ENCODE results near the gene FASTKD3. TPM values are rescaled to one million over a fixed set of nuclear protein-coding genes. Genes with fewer than 3 reads are reported as not detected.
"Not testable (repeated sequence)": the region's sequence is repeated elsewhere in the genome, so short reads cannot be mapped to it uniquely, and the experiment has no call there.

Gene FASTKD3
- total RNA-seq: 10 to 100 TPM; 12.5 to 13.4 TPM

DNA sequence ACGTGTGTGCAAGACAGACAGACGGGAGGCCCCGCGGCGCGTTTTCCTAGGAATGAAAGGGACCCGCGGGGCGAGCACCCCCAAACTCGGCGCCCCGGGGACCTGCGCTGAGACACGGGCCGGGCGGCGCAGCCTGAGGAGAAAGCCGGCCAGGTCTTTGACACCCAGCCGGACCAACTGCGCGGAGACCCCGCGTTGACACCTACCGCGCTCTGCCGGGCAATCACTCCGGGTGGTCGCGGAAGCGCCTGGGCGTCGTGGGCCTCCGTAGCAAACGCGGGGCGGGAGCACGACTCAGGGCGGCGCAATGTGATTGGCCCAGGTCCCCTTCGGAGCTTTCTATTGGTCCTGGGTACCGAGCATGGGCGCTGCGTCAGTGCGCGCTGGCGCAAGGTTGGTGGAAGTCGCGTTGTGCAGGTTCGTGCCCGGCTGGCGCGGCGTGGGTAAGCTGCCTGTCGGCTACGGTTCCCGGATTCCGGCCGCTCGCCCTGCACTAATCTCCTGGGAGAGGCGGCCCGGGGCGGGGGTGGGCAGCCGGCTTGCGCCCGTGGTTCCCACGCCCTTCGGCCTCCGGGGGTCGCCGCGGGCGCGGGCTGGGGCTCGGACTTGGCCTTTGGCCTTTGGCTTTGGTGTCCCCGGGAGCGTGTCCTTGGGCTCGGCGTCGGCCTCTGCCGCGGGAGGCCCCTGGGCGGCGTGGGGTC lies at the start of gene FASTKD3, which contains the start of gene MTRR:
TSS of gene FASTKD3 (minus strand) at position 259 of the 701 bp plus-strand sequence. CDS start 948 bp downstream, outside the sequence.
TSS of gene MTRR (plus strand) at position 376 of the 701 bp plus-strand sequence. CDS start 1,647 bp downstream, outside the sequence.
- peak; percentile 93 for DNase-seq
- H3K27ac Mint-ChIP-seq: peak within 1 kb of the TSS; percentile 83
- peaks cover 58% of the 10 kb centered on the region for H3K36me3 Mint-ChIP-seq (ENCODE audit: low read depth)
- H3K27me3 Mint-ChIP-seq: no peaks in the 10 kb centered on the region
- H3K9me3 Mint-ChIP-seq: no peaks in the 10 kb centered on the region
- POLR2A ChIA-PET: interaction anchor here (0.8 to 4.4 kb wide), 9 partner anchors 10 to 1412 kb away, joined by 3 to 99 read pairs (median 4); partner anchors contain the start of gene CFAP90
- H3K4me1 Mint-ChIP-seq: peaks cover 76% of the 10 kb centered on the region
- peak within 1 kb of the TSS; percentile 99 for H3K4me3 Mint-ChIP-seq
- CTCF ChIA-PET: interaction anchor here (0.8 to 5.3 kb wide), 7 partner anchors 10 to 28 kb away, joined by 3 to 62 read pairs (median 4); no protein-coding TSS in a partner anchor

DNA sequence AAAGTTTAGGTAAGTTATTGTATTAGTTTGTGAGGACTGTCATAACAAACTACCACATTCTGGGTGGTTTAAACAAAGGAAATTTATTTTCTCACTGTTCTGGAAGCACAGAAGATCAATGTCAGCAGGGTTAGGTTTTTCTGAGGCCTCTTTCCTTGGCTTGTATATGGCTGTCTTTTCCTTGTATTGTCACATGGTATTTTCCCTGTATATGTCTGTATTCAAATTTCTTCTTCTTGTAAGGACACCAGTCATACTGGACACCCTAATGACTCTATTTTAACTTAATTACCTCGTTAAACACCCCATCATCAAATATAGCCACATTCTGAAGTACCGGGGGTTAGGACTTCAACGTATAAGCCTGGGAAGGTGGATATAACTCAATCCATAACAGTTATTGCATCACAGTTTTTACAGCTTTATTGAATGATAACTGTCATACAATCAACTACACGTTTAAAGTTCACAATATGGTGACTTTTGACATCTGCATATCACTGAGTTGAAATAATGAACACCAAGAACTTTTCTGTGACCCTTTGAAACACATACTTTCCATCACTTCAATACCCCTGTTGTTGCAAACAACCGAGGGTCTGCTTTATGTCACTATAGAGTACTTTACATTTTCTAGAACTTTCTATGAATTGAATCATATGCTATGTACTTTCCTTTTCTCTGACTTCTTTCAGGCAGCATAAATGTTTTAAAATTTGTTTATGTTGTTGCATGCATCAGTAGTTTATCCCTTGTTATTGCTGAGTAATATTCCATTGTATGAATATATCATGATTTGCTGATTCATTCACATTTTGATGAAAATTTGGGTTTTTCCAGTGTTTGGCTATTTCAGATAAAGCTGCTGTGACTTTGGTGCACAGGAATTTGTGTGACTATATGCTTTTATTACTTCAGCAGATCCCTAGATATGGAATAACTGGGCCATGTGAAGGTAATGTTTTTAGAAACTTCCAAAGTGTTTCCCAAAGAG lies 48.6 kb upstream of the FASTKD3 start:
- H3K4me3 Mint-ChIP-seq: no peak overlapping the region

DNA sequence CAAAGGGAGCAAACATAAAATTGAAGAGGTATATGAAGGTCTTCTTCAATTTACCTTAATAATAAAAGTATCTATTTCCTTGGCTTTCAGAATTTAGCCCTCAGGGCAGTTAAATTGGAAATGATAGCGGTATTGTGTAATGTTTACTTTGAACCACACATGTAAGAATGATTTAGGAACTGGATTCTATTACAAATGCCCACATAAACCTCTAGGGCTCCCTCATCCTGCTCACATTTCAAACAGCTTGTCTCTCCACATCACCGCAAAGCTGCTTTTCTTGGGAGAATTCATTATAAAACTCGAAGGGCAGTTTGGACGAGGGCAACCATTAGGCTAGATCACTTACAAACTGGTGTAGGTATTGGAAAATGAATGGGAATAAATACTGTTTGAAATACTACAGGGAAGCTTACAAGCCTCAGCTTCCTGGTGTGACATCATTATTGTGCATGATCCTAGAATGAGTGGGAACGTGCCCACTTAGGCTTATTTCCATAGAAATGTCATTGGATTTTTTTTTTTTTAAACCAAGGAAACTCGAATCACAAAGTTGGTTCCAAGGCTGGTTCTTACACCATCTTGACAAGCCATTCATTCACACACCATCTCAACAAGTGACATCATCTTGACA lies 47.5 kb upstream of the FASTKD3 start:
- Mint-ChIP-seq H3K4me1 (no peaks in the 10 kb centered on the region), H3K4me3 (no peak overlapping the region), H3K27me3 (peaks cover 2% of the 10 kb centered on the region), H3K36me3 (ENCODE audit: low read depth) (peaks cover 7% of the 10 kb centered on the region), H3K27ac (no peak overlapping the region), H3K9me3 (peaks cover 5% of the 10 kb centered on the region)
- ChIA-PET POLR2A (no interaction called here), CTCF (no interaction called here)
- DNase-seq: no peak

More for the DNA sequence above, 48.6 kb upstream of the FASTKD3 start:
- H3K27ac Mint-ChIP-seq: no peak overlapping the region
- no peak for DNase-seq
- H3K4me1 Mint-ChIP-seq: no peaks in the 10 kb centered on the region
- H3K27me3 Mint-ChIP-seq: peaks cover 2% of the 10 kb centered on the region
- peaks cover 4% of the 10 kb centered on the region for H3K9me3 Mint-ChIP-seq
- POLR2A ChIA-PET: no interaction called here
- CTCF ChIA-PET: interaction anchor here (1.8 kb wide), 1 partner anchor 11 kb away, joined by 7 read pairs; no protein-coding TSS in a partner anchor
- peaks cover 4% of the 10 kb centered on the region for H3K36me3 Mint-ChIP-seq (ENCODE audit: low read depth)

DNA sequence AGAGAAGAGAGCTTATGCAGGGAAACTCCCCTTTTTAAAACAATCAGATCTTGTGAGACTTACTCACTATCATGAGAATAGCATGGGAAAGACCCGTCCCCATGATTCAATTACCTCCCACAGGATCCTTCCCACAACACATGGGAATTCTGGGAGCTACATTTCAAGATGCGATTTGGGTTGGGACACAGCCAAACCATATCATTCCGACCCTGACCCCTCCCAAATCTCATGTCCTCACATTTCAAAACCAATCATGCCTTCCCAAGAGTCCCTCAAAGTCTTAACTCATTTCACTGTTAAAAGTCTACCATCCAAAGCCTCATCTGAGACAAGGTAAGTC lies 42.6 kb upstream of the FASTKD3 start:
- Mint-ChIP-seq H3K36me3 (ENCODE audit: low read depth) (peaks cover 41% of the 10 kb centered on the region), H3K9me3 (peaks cover 16% of the 10 kb centered on the region)
- H3K4me3 Mint-ChIP-seq, H3K27me3 Mint-ChIP-seq, H3K27ac Mint-ChIP-seq, POLR2A ChIA-PET, DNase-seq, H3K4me1 Mint-ChIP-seq: not testable (repeated sequence)
- CTCF ChIA-PET: interaction anchor here (1.6 kb wide), 1 partner anchor 11 kb away, joined by 3 read pairs; no protein-coding TSS in a partner anchor

DNA sequence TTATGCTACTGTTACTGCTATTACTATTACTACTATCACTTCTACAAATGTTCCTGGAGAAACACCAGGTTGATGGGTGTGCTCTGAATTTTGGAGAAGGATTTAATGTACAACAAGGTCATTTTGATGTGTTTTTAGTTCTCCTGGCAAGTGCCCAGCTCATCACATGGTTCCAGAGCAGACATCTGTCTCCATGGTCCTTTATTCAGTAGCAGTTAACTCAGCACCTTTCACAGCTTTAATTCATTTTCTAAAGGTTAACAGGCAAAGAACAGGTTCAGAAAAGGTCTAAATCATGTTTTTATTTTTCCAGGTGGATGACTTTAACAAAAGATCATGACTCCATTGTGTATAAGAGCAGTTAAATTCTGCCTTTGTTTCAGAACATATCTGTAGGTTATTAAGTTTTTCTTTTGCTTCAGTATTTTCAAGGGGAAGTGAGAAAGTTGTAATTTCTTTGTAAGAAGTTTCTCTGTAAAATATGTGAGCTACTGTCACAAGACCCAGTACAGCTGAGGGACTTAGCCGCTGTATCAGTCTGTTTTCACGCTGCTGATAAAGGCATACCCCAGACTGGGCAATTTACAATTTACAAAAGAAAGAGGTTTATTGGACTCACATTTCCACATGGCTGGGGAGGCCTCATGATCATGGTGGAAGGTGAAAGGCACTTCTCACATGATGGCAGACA lies 42.1 kb upstream of the FASTKD3 start:
- Mint-ChIP-seq H3K4me1 (no peaks in the 10 kb centered on the region), H3K27ac (no peak overlapping the region), H3K36me3 (ENCODE audit: low read depth) (peaks cover 43% of the 10 kb centered on the region), H3K27me3 (no peaks in the 10 kb centered on the region), H3K9me3 (peaks cover 16% of the 10 kb centered on the region), H3K4me3 (no peak overlapping the region)
- DNase-seq: no peak
- POLR2A ChIA-PET: no interaction called here
- CTCF ChIA-PET: interaction anchor here (1.6 kb wide), 1 partner anchor 11 kb away, joined by 3 read pairs; no protein-coding TSS in a partner anchor

GRCh38 chr5:7908317-7908716 lies 39.5 kb upstream of the FASTKD3 start:
- no peaks in the 10 kb centered on the region for H3K27me3 Mint-ChIP-seq
- no peak overlapping the region for H3K27ac Mint-ChIP-seq
- POLR2A ChIA-PET: no interaction called here
- H3K36me3 Mint-ChIP-seq (ENCODE audit: low read depth): peaks cover 66% of the 10 kb centered on the region
- peaks cover 9% of the 10 kb centered on the region for H3K4me1 Mint-ChIP-seq
- peaks cover 16% of the 10 kb centered on the region for H3K9me3 Mint-ChIP-seq
- no peak overlapping the region for H3K4me3 Mint-ChIP-seq
- DNase-seq: no peak
- CTCF ChIA-PET: no interaction called here

DNA sequence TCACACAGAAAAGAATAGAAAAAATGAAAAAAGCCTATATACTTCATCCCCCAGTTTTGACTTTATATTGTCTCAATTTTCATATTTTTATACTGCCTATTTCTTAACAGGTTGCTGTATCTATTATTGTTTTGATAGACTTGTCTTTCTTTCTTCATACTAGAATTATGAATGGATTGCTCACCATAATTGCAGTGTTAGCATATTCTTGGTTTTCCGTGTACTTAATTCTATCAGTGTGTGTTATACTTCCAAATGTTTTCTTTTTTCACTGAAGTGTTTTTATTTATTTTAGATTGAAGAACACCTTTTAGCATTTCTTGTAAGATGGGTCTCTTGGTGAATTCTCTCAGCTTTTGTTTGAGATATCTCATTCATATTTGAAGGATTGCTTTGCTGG lies 38.8 kb upstream of the FASTKD3 start:
- H3K9me3 Mint-ChIP-seq: peaks cover 15% of the 10 kb centered on the region
- no peak overlapping the region for H3K4me3 Mint-ChIP-seq
- H3K4me1 Mint-ChIP-seq: peaks cover 11% of the 10 kb centered on the region
- no peak for DNase-seq
- peaks cover 69% of the 10 kb centered on the region for H3K36me3 Mint-ChIP-seq (ENCODE audit: low read depth)
- CTCF ChIA-PET: no interaction called here
- H3K27me3 Mint-ChIP-seq: no peaks in the 10 kb centered on the region
- H3K27ac Mint-ChIP-seq: no peak overlapping the region
- POLR2A ChIA-PET: no interaction called here

DNA sequence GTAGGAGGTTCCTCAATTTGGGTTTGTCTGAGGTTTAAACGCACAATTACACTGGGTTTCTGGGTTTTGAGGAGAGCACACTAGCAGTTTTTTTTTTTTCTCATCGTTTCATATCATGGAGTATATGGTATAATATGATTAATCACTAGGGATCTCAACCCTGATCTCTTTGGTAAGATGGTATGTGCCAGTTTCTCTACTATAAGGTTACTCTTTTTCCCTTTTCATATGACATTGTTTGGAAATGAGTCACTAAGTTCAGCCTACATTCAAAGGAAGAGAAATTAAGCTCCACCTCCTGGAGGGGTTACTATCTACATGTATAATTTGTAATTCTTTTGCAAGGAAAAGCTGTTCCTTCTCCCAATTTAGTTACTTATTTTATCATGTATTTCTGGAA lies 35.3 kb upstream of the FASTKD3 start:
- Mint-ChIP-seq H3K27ac (no peak overlapping the region), H3K9me3 (peaks cover 8% of the 10 kb centered on the region)
- POLR2A ChIA-PET: no interaction called here

GRCh38 chr5:7902666-7903625 lies 34.1 kb upstream of the FASTKD3 start:
- Mint-ChIP-seq H3K36me3 (ENCODE audit: low read depth) (peaks cover 81% of the 10 kb centered on the region), H3K27ac (no peak overlapping the region), H3K4me1 (peaks cover 11% of the 10 kb centered on the region), H3K4me3 (no peak overlapping the region), H3K27me3 (no peaks in the 10 kb centered on the region), H3K9me3 (peaks cover 2% of the 10 kb centered on the region)
- CTCF ChIA-PET: no interaction called here
- POLR2A ChIA-PET: no interaction called here
- DNase-seq: no peak

More for the DNA sequence above, 35.3 kb upstream of the FASTKD3 start:
- DNase-seq: no peak
- Mint-ChIP-seq H3K4me1 (peaks cover 11% of the 10 kb centered on the region), H3K4me3 (no peak overlapping the region), H3K27me3 (no peaks in the 10 kb centered on the region), H3K36me3 (ENCODE audit: low read depth) (peaks cover 81% of the 10 kb centered on the region)
- CTCF ChIA-PET: no interaction called here

DNA sequence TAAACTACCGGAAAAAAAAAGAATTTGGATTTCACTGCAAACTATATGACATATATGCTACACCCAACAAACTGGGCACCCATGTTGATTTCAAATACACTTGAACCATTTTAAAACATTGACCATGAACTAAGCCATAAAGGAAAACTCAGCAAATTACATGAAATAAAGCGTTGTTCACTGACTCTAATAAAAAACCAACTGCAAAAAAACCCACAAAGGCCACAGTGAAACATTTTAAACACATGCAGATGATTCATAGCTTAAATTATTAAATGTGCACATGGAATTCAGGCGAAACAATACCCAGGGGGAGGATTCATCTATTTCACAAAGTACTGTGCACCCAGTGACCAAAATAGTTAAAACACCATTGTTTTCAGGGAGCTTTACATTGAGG lies 33.4 kb upstream of the FASTKD3 start:
- no peaks in the 10 kb centered on the region for H3K27me3 Mint-ChIP-seq
- DNase-seq: no peak
- peaks cover 81% of the 10 kb centered on the region for H3K36me3 Mint-ChIP-seq (ENCODE audit: low read depth)
- ChIA-PET POLR2A (no interaction called here), CTCF (no interaction called here)
- peaks cover 11% of the 10 kb centered on the region for H3K4me1 Mint-ChIP-seq
- H3K4me3 Mint-ChIP-seq: no peak overlapping the region
- no peak overlapping the region for H3K27ac Mint-ChIP-seq
- no peaks in the 10 kb centered on the region for H3K9me3 Mint-ChIP-seq

- H3K27me3 Mint-ChIP-seq: no peaks in the 10 kb centered on the region
- no peaks in the 10 kb centered on the region for H3K9me3 Mint-ChIP-seq
- peak; percentile 38 for DNase-seq
- H3K4me1 Mint-ChIP-seq: peaks cover 16% of the 10 kb centered on the region
- ChIA-PET POLR2A (no interaction called here), CTCF (interaction anchor here (0.7 to 2.6 kb wide), 7 partner anchors 9 to 1083 kb away, joined by 3 to 28 read pairs (median 3); partner anchors contain the start of genes FASTKD3 and MTRR)
- H3K27ac Mint-ChIP-seq: no peak overlapping the region
- no peak overlapping the region for H3K4me3 Mint-ChIP-seq
- H3K36me3 Mint-ChIP-seq (ENCODE audit: low read depth): peaks cover 86% of the 10 kb centered on the region
Measured at GRCh38 chr5:7897014-7897600, 28.3 kb upstream of the FASTKD3 start.

Measured in activated CD4-positive, alpha-beta memory T cell treated with anti-CD3 and anti-CD28 coated beads, Interleukin-2, amount 10 ng/mL, durations not matched to agents 7 days and 5 days (primary cell).